C1 segment of cervical spinal cord (tissue), 14 donors: Measurements from ENCODE around the gene PDE6B.

ENCODE experiments used
- DNase-seq, 14 donors: peaks; one replicate each; lab custom pipeline; 2025; lab: John Stamatoyannopoulos, UW

Gene PDE6B

DNA sequence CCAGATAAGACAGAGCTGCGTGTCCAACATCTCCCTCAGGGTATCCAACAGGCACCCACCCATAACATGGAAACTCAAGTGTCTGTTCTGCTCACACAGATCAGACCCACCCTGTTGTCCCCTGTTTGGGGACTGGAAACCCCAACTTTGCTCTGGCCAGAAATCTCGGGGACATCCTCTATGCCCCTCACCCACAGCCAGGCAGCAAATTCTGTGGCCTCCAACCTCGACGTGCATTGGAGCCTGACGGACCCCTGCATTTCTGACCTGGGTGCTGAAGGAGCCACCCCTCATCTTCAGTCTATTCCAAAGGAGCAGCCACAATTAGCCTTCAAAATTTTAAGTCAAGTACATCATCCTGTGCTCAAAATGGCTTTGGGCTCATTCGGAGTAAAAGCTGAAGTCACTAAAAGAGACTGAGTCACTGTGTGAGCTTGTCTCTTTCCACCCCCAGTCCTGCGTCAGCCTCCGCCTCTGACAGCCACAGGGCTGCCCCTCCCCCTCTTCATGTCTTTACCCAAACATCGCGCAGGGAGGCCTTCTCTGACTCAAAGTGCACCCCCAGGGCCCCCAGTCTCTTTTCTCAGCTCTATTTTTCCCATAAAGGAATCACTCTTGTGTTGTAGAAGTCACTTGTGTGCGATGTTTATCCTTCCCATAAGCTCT, 24.4 kb upstream of the PDE6B start:
- no peak for DNase-seq

GRCh38 chr4:601612-602558, 23.5 kb upstream of the PDE6B start:
- DNase-seq = no peak

- peak in 4 of 14 donors; percentile 12 to 34 (median 24) for DNase-seq
Observed at GRCh38 chr4:602559-602942, 22.8 kb upstream of the PDE6B start.

DNA sequence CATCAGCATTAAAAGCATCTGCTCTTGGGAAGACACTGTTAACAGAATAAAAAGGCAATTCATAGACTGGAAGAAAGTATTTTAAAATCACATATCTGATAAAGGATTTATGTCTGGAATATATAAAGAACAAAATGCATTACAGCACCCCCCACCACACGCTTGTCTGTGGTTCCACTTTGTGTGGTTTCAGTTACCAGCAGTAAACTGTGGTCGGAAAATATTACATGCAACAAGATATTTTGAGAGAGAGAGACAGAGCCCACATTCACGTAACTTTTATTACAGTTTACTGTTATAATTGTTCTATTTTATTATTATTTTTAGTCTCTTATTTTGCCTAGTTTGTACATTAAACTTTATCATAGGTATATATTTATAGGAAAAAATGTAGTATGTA, 21.2 kb upstream of the PDE6B start:
- DNase-seq = no peak

- DNase-seq = no peak
Observed at GRCh38 chr4:605702-606425, 19.5 kb upstream of the PDE6B start.

- DNase-seq = no peak
Observed at GRCh38 chr4:608236-608635, 17.1 kb upstream of the PDE6B start.

GRCh38 chr4:609400-610050, 15.8 kb upstream of the PDE6B start:
- DNase-seq = no peak

DNA sequence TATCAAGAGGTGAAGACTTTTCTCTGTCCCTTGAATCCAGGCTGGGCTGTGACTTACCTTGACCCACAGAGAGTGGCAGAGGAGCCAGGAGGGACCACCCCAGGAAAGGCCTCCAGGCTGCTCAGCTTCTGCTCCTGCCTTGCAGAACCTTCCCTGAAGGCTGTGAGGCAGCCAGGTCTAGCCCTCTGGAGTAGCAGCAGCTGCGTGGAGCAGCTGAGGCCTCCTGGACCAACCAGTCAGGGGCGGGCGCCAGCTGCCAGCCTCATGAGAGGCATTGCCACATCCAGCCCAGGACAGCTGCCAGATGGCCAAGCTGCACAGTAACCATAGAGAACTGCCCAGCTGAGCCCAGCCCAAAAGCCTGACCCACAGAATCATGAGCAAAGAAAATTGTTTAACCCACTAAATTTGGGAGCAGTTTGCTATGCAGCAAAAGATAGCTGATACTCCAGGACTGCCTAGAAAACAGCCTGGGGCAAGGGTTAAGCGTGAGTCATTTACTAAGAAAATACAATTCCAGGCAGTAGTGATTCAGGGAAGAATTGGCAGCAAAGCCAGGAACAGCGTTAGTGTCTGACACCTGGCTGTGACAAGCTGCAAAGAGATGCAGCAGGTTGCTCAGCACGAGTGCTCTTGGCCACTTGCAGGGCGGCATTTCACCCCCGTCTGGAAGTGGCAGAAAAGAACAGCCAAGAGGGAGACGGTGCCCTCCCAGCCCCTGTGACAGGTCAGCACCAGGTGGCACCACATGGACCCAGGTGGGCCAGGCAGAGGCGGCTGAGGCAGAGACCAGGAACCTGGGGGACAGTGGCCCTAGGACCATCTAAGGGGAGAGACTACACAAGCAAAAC, 14.7 kb upstream of the PDE6B start:
- DNase-seq = peak in 1 of 14 donors; percentile 9

- DNase-seq = no peak
Observed at GRCh38 chr4:612052-612748, 13.2 kb upstream of the PDE6B start.

DNA sequence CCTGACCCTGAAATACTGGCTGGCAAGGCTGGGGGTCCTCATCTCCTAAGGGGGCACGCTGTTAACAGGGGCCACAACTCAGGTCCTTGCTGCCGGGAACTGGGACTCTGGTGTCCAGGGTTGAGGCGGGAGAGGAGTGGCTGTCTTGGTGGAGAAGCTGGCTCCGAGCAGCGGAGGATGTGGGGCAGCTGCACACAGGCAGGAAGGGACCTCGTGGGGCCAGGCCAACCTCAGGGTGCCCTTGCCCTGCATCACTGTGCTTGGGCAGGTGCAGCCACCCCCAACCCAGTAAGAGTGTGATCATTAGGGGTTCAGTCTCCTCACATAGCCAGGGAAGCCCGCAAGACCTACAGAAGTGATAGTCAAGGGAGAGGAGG, 12.6 kb upstream of the PDE6B start:
- DNase-seq = no peak

DNA sequence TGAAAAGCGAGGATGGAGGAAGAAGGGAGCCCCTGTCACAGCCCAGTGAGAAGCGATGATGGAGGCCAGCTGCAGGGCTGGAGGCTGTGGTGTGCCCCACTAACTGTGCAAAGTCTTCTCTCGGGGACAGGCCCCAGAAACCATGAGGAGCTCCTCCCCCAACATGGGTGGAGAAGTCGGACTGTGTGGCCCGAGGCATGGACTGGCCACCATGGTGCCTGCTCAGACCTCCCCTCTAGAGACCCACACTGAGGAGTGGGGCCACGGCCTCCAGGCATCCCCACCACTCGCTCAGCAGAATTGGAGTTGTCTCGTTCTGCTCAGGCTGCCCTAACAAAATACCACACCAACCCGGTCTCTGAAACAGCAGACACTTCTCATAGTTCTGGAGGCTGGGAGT, 12.2 kb upstream of the PDE6B start:
- no peak for DNase-seq

GRCh38 chr4:616091-616490, 9.3 kb upstream of the PDE6B start:
- no peak for DNase-seq

DNA sequence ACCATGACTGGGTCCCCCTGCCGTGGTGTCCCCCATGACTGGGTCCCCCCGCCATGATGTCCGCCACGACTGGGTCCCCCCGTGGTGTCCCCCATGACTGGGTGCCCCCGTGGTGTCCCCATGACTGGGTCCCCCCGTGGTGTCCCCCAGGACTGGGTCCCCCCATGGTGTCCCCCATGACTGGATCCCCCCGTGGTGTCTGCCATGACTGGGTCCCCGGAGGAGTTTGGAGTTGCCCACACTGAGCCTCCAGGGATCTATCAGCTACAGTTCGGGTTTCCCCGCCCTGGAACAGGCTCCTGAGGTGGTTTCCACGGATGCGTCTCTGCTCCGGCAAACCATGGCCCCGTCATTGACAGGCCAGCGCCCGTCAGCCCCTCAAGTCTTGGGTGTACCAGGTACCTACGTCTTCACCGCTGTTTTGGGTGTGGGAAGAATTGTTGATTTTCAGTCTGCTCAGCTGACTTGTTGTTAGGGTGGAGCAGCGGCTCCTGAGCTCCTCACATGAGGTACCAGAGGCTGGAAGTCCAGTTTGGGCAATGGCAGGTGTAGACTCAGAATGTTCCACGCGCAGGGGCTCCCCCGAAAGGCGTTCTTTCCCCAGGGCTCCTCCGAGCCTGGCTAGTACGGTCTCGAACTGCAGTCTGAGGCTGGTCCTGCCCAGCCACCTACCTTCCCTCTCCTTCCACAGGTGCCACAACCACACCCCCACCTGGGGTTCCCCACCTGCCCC, 8.3 kb upstream of the PDE6B start:
- DNase-seq = no peak

- DNase-seq = no peak
Observed at GRCh38 chr4:617644-618641, 7.4 kb upstream of the PDE6B start.

DNA sequence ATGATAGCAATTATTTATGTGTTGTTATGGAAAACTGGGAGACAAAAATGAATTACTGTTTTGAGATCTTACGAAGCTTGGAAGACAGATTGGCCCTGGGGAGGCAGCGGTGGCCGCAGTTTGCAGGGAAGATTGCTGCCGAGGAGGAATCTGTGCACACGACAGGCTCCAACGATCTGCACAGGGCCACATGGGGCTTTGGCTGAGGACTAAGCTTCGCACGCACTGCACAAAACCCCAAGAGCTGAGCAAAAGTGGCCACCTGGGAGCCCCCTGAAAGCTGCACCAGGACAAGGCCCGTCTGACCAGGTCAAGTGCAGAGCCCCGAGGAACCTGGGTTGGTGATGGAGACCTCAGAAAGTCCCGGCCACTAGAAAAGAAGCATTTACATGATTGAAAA, 5.2 kb upstream of the PDE6B start:
- no peak for DNase-seq

GRCh38 chr4:620851-621261, 4.5 kb upstream of the PDE6B start:
- no peak for DNase-seq

- DNase-seq = no peak
Observed at GRCh38 chr4:621296-622070, 3.9 kb upstream of the PDE6B start.
